ENCODE measurements around the gene PRADC1.
A peak's percentile ranks its signal among the peaks of the same experiment; 100 is the strongest.

Gene PRADC1

GRCh38 chr2:73233154-73233931 lies at the start of gene PRADC1:
TSS of gene PRADC1 (minus strand) at chr2:73233239. CDS start at chr2:73233160, 79 bp downstream.
- TF ChIP-seq CTCF (conservative IDR thresholded peaks at IDR 0.05), result no peak
- peak within 1 kb of the TSS; percentile 87 for H3K27ac ChIP-seq

GRCh38 chr2:73281244-73281643 lies 48.2 kb upstream of the PRADC1 start:
- no peak for TF ChIP-seq CTCF (conservative IDR thresholded peaks at IDR 0.05)

GRCh38 chr2:73279852-73280251 lies 46.8 kb upstream of the PRADC1 start:
- TF ChIP-seq CTCF (conservative IDR thresholded peaks at IDR 0.05), result no peak
- no peak overlapping the region for H3K27ac ChIP-seq

More at GRCh38 chr2:73281244-73281643, 48.2 kb upstream of the PRADC1 start:
- H3K27ac ChIP-seq, result no peak overlapping the region

DNA sequence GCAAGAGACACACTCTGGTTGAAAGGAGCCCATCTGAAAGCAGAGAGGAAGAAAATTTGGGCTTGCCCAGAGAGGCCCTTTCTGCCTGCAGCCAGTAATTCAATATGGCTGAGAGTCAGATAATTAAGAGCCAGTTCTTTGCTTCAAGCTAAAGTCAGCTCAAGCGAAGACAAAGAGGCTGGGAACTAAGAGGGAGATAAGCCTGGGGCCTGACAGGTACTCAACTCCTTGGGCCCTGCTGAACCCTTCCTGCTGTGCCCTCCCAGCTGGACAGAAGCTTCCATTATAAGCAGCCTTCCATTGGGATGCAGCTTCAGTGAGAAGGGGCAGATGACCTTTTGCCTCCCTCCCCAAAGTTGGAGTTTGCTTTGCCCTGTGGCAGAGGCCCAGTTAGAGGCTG lies 39.2 kb upstream of the PRADC1 start:
- TF ChIP-seq CTCF (conservative IDR thresholded peaks at IDR 0.05), result no peak
- H3K27ac ChIP-seq, result no peak overlapping the region

GRCh38 chr2:73269686-73270465 lies 36.8 kb upstream of the PRADC1 start:
- TF ChIP-seq CTCF (conservative IDR thresholded peaks at IDR 0.05), result no peak
- peak overlapping the region; percentile 92 for H3K27ac ChIP-seq

DNA sequence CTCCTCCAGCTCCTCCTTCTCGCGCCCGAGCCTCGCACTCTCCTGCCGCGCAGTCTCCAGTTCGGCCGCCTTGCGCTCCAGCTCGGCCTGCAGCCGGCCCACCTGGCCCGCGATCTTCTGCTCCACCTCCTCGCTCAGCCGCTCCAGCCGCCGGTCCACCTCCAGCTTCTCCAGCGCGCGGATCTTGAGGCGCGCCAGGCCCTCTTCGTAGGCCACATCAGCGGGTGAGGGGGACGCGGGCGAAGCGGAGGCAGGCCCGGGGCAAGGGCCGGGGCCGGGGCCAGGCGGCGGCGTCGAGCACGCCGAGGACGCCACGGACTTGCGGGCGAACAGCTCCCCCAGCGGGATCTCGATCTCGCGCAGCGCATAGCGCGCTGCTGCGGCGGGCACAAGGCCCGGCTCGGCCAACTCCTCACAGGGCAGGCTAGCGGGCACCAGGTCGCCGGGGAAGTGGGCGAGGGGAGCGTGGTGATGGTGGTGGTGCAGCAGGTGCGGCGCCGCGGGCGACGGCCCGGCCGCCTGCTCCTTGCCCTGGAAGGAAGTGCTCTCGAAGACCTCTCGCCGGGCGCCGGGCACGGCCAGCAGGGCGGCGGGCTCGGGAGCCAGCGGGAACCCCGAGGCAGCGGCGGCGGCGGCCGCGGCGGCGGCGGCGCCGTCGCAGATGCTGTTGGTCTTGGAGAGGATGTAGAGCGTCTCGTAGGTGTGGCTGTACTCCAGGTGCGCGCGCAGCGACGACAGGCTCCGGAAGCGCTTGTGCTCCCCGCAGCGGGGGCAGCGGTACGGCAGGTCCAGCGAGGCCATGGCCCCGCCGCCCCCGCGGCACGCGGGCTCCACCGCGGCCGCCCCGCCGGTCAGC lies 36.0 kb upstream of the PRADC1 start:
- peak; percentile 67 for TF ChIP-seq CTCF (conservative IDR thresholded peaks at IDR 0.05)
- peak overlapping the region; percentile 92 for H3K27ac ChIP-seq
